ENCODE results near the gene CPVL. TPM values are rescaled to one million over a fixed set of nuclear protein-coding genes. Genes with fewer than 3 reads are reported as not detected.

Gene CPVL
- total RNA-seq, 4 donors from 2014 or later = 3.9 to 34.1 (median 15.7) TPM

GRCh38 chr7:29080803-29081202, 65.5 kb downstream of the CPVL start:
- no peak overlapping the region for H3K4me3 ChIP-seq
- no peaks in the 10 kb centered on the region for H3K9me3 ChIP-seq
- intact Hi-C loops (cut with DNase I) = no loop called here
- no peaks in the 10 kb centered on the region for H3K4me1 ChIP-seq
- H3K27ac ChIP-seq = no peak overlapping the region
- WGBS, 2 donors = 50 to 54% methylated on average over 7 of the region's 7 CpGs
- DNase-seq = no peak
- TF ChIP-seq POLR2A (IDR thresholded peaks at IDR 0.05) (no peak), CTCF (IDR thresholded peaks at IDR 0.05) (no peak)
- H3K36me3 ChIP-seq = no peaks in the 10 kb centered on the region
- H3K27me3 ChIP-seq = no peaks in the 10 kb centered on the region

- H3K27ac ChIP-seq = no peak overlapping the region
- H3K4me1 ChIP-seq = no peaks in the 10 kb centered on the region
- DNase-seq = no peak
- H3K36me3 ChIP-seq = no peaks in the 10 kb centered on the region
- intact Hi-C loops (cut with DNase I) = no loop called here
- no peaks in the 10 kb centered on the region for H3K27me3 ChIP-seq
- no peak for TF ChIP-seq CTCF (IDR thresholded peaks at IDR 0.05)
- TF ChIP-seq POLR2A (IDR thresholded peaks at IDR 0.05) = no peak
- no peaks in the 10 kb centered on the region for H3K9me3 ChIP-seq
- WGBS, 2 donors = 80 to 86% methylated on average over 4 of the region's 4 CpGs
- no peak overlapping the region for H3K4me3 ChIP-seq
These were observed 67.8 kb downstream of the CPVL start for GRCh38 chr7:29078311-29079260.

DNA sequence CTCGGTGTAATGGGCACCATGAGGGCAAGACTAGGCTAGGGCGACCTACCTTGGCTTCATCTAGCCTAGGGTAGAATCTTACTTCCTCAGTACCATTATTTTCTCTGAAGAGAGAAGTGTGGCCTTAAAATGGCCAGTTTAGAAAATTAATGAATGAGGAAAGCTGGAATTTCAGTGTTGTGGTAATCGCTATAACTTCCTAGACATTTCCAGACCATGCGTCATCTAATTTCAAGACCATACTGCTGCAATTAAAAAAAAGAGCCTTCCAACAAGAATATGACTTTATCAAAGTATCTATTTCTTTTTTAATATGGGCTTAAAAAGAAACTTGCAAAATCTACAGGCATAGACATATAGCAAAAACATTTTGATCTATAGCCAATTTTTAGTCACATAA, 68.5 kb downstream of the CPVL start:
- TF ChIP-seq POLR2A (IDR thresholded peaks at IDR 0.05) (no peak), CTCF (IDR thresholded peaks at IDR 0.05) (no peak)
- H3K9me3 ChIP-seq = no peaks in the 10 kb centered on the region
- 93 to 94% methylated on average over 4 of the region's 4 CpGs for WGBS, 2 donors

GRCh38 chr7:29077176-29077575, 69.2 kb downstream of the CPVL start:
- no peak overlapping the region for H3K4me3 ChIP-seq
- H3K27ac ChIP-seq = no peak overlapping the region
- no peak for DNase-seq
- intact Hi-C loops (cut with DNase I) = no loop called here
- no peaks in the 10 kb centered on the region for H3K36me3 ChIP-seq
- H3K27me3 ChIP-seq = no peaks in the 10 kb centered on the region
- no peaks in the 10 kb centered on the region for H3K9me3 ChIP-seq
- TF ChIP-seq POLR2A (IDR thresholded peaks at IDR 0.05) (no peak), CTCF (IDR thresholded peaks at IDR 0.05) (no peak)
- no peaks in the 10 kb centered on the region for H3K4me1 ChIP-seq

More for the DNA sequence above, 68.5 kb downstream of the CPVL start:
- Histone ChIP-seq H3K27ac (no peak overlapping the region), H3K4me3 (no peak overlapping the region), H3K27me3 (no peaks in the 10 kb centered on the region), H3K36me3 (no peaks in the 10 kb centered on the region), H3K4me1 (no peaks in the 10 kb centered on the region)
- intact Hi-C loops (cut with DNase I) = no loop called here
- no peak for DNase-seq

- 83 to 89% methylated on average over 5 of the region's 5 CpGs for WGBS, 2 donors
- Histone ChIP-seq H3K9me3 (no peaks in the 10 kb centered on the region), H3K27ac (no peak overlapping the region), H3K27me3 (no peaks in the 10 kb centered on the region), H3K4me1 (no peaks in the 10 kb centered on the region), H3K36me3 (no peaks in the 10 kb centered on the region), H3K4me3 (no peak overlapping the region)
- TF ChIP-seq CTCF (IDR thresholded peaks at IDR 0.05) (no peak), POLR2A (IDR thresholded peaks at IDR 0.05) (no peak)
- no peak for DNase-seq
- intact Hi-C loops (cut with DNase I) = no loop called here
These were observed 69.7 kb downstream of the CPVL start for GRCh38 chr7:29076631-29077030.

Data from esophagus squamous epithelium (tissue), 5 donors.